IMR-90 (cell line): ENCODE results near the gene NDUFB11. TPM values are rescaled to one million over a fixed set of nuclear protein-coding genes. Genes with fewer than 3 reads are reported as not detected.

Experiments used
- ATAC-seq: fragments of 200-7000 bp; cut with Tn5 transposase; 2 replicates; pipeline ENCODE4 v1.9.1; 2020; ENCODE audit warnings: low read depth, mild to moderate bottlenecking, moderate library complexity
- BruUV-seq: library from RNA; stranded (reverse); fragments of 400-500 nt; replicated peaks from 2 replicates; lab custom pipeline; 2021; lab: Mats Ljungman, UMichigan
- CTCF ChIA-PET: fragments of 300-600 bp; formaldehyde crosslinking; extraction: SDS; loops from one replicate; lab custom pipeline; 2021; ENCODE audit warnings: antibody characterized with exemption; lab: Yijun Ruan, JAX
- POLR2A ChIA-PET: fragments of 300-600 bp; sonication (Branson Sonifier 250); formaldehyde crosslinking; loops from one replicate; lab custom pipeline; 2022; ENCODE audit warnings: antibody characterized with exemption; ENCODE audit not compliant: unreplicated experiment; lab: Charles Lee
- DNase-seq: peaks from one replicate; pipeline ENCODE4 v3.0.0; 2013
- H2AFZ ChIP-seq: replicated peaks from 2 replicates; pipeline ENCODE3; 2013; ENCODE audit warnings: low read length, mild to moderate bottlenecking; ENCODE audit not compliant: poor library complexity
- H2AK5ac ChIP-seq: 2 replicates; pipeline ENCODE4 v1.6.1; 2013; ENCODE audit warnings: low read depth, low read length, inconsistent platforms
- H2AK9ac ChIP-seq: replicated peaks from 2 replicates; pipeline ENCODE3; 2013; ENCODE audit warnings: mild to moderate bottlenecking, low read depth, low read length, moderate library complexity; ENCODE audit not compliant: poor library complexity
- H2BK120ac ChIP-seq: 2 replicates; pipeline ENCODE4 v1.6.1; 2013; ENCODE audit warnings: low read depth, low read length, inconsistent platforms
- H2BK15ac ChIP-seq: 3 replicates; pipeline ENCODE4 v1.6.1; 2013; ENCODE audit warnings: low read depth, low read length, inconsistent platforms
- H2BK20ac ChIP-seq: 2 replicates; pipeline ENCODE4 v1.6.1; 2013; ENCODE audit warnings: low read depth, mild to moderate bottlenecking, inconsistent platforms, low read length, moderate library complexity
- H2BK5ac ChIP-seq: 2 replicates; pipeline ENCODE4 v1.6.1; 2013; ENCODE audit warnings: mild to moderate bottlenecking, low read depth, low read length, inconsistent platforms; ENCODE audit not compliant: poor library complexity, severe bottlenecking
- H3K14ac ChIP-seq: replicated peaks from 2 replicates; pipeline ENCODE4 v1.6.1; 2013; ENCODE audit warnings: low read depth, low read length, inconsistent platforms
- H3K18ac ChIP-seq: 2 replicates; pipeline ENCODE4 v1.6.1; 2013; ENCODE audit warnings: low read depth, low read length, control low read depth
- H3K23ac ChIP-seq: 2 replicates; pipeline ENCODE4 v1.6.1; 2013; ENCODE audit warnings: low read depth, low read length, inconsistent platforms
- H3K27ac ChIP-seq: 2 replicates; pipeline ENCODE4 v1.5.1; 2013; ENCODE audit warnings: mild to moderate bottlenecking, control low read depth, low read length; ENCODE audit not compliant: insufficient read depth
- H3K27me3 ChIP-seq: 2 replicates; pipeline ENCODE4 v1.6.1; 2013; ENCODE audit warnings: low read length; ENCODE audit not compliant: control insufficient read depth, insufficient read depth
- H3K36me3 ChIP-seq: 2 replicates; pipeline ENCODE4 v1.6.1; 2013; ENCODE audit warnings: low read length, mixed read lengths; ENCODE audit not compliant: control insufficient read depth, insufficient read depth
- H3K4ac ChIP-seq: 2 replicates; pipeline ENCODE4 v1.6.1; 2013; ENCODE audit warnings: low read depth, low read length, inconsistent platforms
- H3K4me1 ChIP-seq: 2 replicates; pipeline ENCODE4 v1.6.1; 2013; ENCODE audit warnings: low read length, mixed read lengths; ENCODE audit not compliant: control insufficient read depth, insufficient read depth
- H3K4me2 ChIP-seq: 2 replicates; pipeline ENCODE4 v1.6.1; 2013; ENCODE audit warnings: low read depth, mild to moderate bottlenecking, control low read depth, low read length, moderate library complexity
- H3K4me3 ChIP-seq: 2 replicates; pipeline ENCODE4 v1.5.1; 2013; ENCODE audit warnings: low read depth, mild to moderate bottlenecking, control low read depth, low read length, moderate library complexity; ENCODE audit not compliant: insufficient read depth
- H3K56ac ChIP-seq: 2 replicates; pipeline ENCODE4 v1.6.1; 2013; ENCODE audit warnings: low read length, inconsistent platforms; ENCODE audit not compliant: insufficient read depth; ENCODE audit errors: extremely low read depth
- H3K79me1 ChIP-seq, 2 experiments: 2 replicates each; pipeline ENCODE4 v1.6.1; 2013; ENCODE audit warnings: low read length in 2 of 2, inconsistent platforms in 1 of 2, low read depth in 1 of 2
- H3K9ac ChIP-seq: 2 replicates; pipeline ENCODE4 v1.6.1; 2013; ENCODE audit warnings: low read depth, low read length, control low read depth
- H3K9me1 ChIP-seq: 2 replicates; pipeline ENCODE4 v1.6.1; 2013; ENCODE audit warnings: low read length, inconsistent platforms; ENCODE audit not compliant: insufficient read depth
- H3K9me3 ChIP-seq: 2 replicates; pipeline ENCODE4 v1.6.1; 2013; ENCODE audit warnings: low read length; ENCODE audit not compliant: control insufficient read depth, insufficient read depth
- H4K20me1 ChIP-seq: 2 replicates; pipeline ENCODE4 v1.6.1; 2013; ENCODE audit warnings: low read length, inconsistent platforms; ENCODE audit not compliant: insufficient read depth
- H4K5ac ChIP-seq: 2 replicates; pipeline ENCODE4 v1.6.1; 2013; ENCODE audit warnings: mild to moderate bottlenecking, low read depth, low read length, control low read depth
- H4K8ac ChIP-seq, 2 experiments: 2 replicates each; pipeline ENCODE4 v1.6.1; 2013; ENCODE audit warnings: low read depth in 2 of 2, low read length in 2 of 2, control low read depth in 1 of 2, inconsistent platforms in 1 of 2
- H4K91ac ChIP-seq: 2 replicates; pipeline ENCODE4 v1.6.1; 2013; ENCODE audit warnings: low read depth, low read length, inconsistent platforms; ENCODE audit not compliant: insufficient read depth
- CEBPB ChIP-seq: IDR thresholded peaks from 2 replicates; pipeline ENCODE4 v1.6.1; 2012; ENCODE audit warnings: low read depth, low read length, improper control_type of control experiment
- RCOR1 ChIP-seq: IDR thresholded peaks from 2 replicates; pipeline ENCODE4 v1.6.1; 2012; ENCODE audit warnings: mild to moderate bottlenecking, low read length, improper control_type of control experiment; ENCODE audit not compliant: insufficient replicate concordance
- WGBS, 2 experiments: methylation state at CpG; one replicate each; pipeline versions ENCODE4 v1.1.5 to v1.1.7; 2013; ENCODE audit warnings: missing lambda C conversion rate in 2 of 2; ENCODE audit not compliant: insufficient read length in 1 of 2; ENCODE audit errors: extremely low coverage in 2 of 2; 5-methylcytosine and 5-hydroxymethylcytosine counted together
- dilution Hi-C: fragments of 300-500 bp; cut with HindIII; formaldehyde crosslinking; loops from one replicate; pipeline ENCODE4 v1.14.3; 2018; ENCODE audit warnings: low sequenced_read_pairs; ENCODE audit not compliant: unreplicated experiment
- in situ Hi-C: fragments of 300-500 bp; cut with MboI; formaldehyde crosslinking; loops from 3 replicates; pipeline ENCODE4 v1.14.3; 2019; ENCODE audit warnings: low sequenced_read_pairs, inconsistent platforms, mixed read lengths
- intact Hi-C: fragments of 100-400 bp; cut with micrococcal nuclease; formaldehyde crosslinking; loops from 2 replicates; pipeline ENCODE4 v1.10.0; 2022
- polyA plus RNA-seq, 3 experiments: library from polyadenylated mRNA; depleted of rRNA; stranded (reverse); fragments of >200 nt; gene quantifications; 2 replicates each; pipeline ENCODE4 v1.2.3, GENCODE V29; 2012; ENCODE audit warnings: low replicate concordance in 1 of 3
- total RNA-seq: library from RNA; depleted of rRNA; stranded (reverse); fragments of >200 nt; gene quantifications from 2 replicates; pipeline ENCODE4 v1.2.3, GENCODE V29; 2012

Gene NDUFB11
- total and polyA plus RNA-seq, 2 of the 4 experiments (the other 2 are of a cell fraction) = 17.0 to 58.3 TPM

DNA sequence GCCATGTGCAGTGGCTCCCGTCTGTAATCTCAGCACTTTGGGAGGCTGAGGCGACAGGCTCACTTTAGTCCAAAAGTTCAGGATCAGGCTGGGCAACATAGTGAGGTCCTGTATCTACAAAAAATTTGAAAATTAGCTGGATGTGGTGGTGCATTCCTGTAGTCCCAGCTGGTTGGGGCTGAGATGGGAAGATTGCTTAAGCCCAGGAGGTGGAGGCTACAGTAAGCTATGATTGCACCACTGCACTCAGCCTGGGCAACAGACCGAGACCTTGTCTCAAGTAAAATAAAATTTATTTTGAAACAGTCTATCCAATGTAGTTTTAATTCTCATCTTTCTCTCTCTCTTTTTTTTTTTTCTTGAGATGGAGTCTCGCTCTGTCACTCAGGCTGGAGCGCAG, 21.6 kb upstream of the NDUFB11 start:
- ChIA-PET POLR2A (interaction anchor here (0.5 kb wide), 1 partner anchor 44 kb away, joined by 13 read pairs; no protein-coding TSS in a partner anchor), CTCF (interaction anchor here (1.0 kb wide), 1 partner anchor 21 kb away, joined by 3 read pairs; the partner anchor contains the start of genes NDUFB11 and RBM10)
- ATAC-seq = peak; percentile 50
- TF ChIP-seq CEBPB (0 out of 2 replicates have a peak, but pooled peaks have one; percentile 43), RCOR1 (no peak)
- no peak overlapping the region for H3K14ac ChIP-seq
- H4K20me1 ChIP-seq = peaks cover 25% of the 10 kb centered on the region
- no CpG with 5 or more reads among the region's 5 CpGs for WGBS, 2 experiments
- H3K9me1 ChIP-seq = 0 out of 2 replicates have a peak, but pooled peaks cover 4% of the 10 kb centered on the region
- no peak overlapping the region for H4K5ac ChIP-seq
- no peak overlapping the region for H3K18ac ChIP-seq
- H3K36me3 ChIP-seq = peaks cover 7% of the 10 kb centered on the region
- no peak overlapping the region for H3K56ac ChIP-seq
- no peak overlapping the region for H3K27ac ChIP-seq
- BruUV-seq = no TSS peak
- no peak overlapping the region for H3K4me3 ChIP-seq
- no peak overlapping the region for H3K9ac ChIP-seq
- H3K4ac ChIP-seq = no peak overlapping the region
- H3K4me1 ChIP-seq = no peaks in the 10 kb centered on the region
- H4K91ac ChIP-seq = no peak overlapping the region
- DNase-seq = peak; percentile 32
- no peak overlapping the region for H2AK5ac ChIP-seq
- dilution Hi-C loops = no loop called here
- no peak overlapping the region for H2BK20ac ChIP-seq
- no peak overlapping the region for H3K4me2 ChIP-seq
- no peak overlapping the region for H2AFZ ChIP-seq
- no peak overlapping the region for H2BK15ac ChIP-seq
- no peak overlapping the region for H2BK5ac ChIP-seq
- peaks cover 0 to 15% of the 10 kb centered on the region in 2 experiments; a peak in 1 of 4 replicates for H3K79me1 ChIP-seq
- no peaks in the 10 kb centered on the region for H3K9me3 ChIP-seq
- intact Hi-C loops = no loop called here
- H3K27me3 ChIP-seq = peaks cover 7% of the 10 kb centered on the region; the same call in 1 of the 2 replicates
- no peak overlapping the region for H4K8ac ChIP-seq
- no peak overlapping the region for H2AK9ac ChIP-seq
- H2BK120ac ChIP-seq = no peak overlapping the region
- in situ Hi-C loops = no loop called here
- H3K23ac ChIP-seq = no peak overlapping the region
